Stimulated activated memory B cell treated with anti-CD40 and anti-IgM and Interleukin-4, amounts not matched to agents 10 μg/mL and 1 μg/mL and 100 μg/mL, for 72 hours (primary cell): ENCODE measurements around the gene P2RX1.

Experiments
- ATAC-seq: fragments of 150-1000 bp; cut with Tn5 transposase; 2 replicates; pipeline ENCODE4 v1.10.0; 2021
- H3K27ac Mint-ChIP-seq: one replicate; pipeline ENCODE4 v1.8.0; 2022; ENCODE audit warnings: mild to moderate bottlenecking, mixed read lengths
- H3K27me3 Mint-ChIP-seq: one replicate; pipeline ENCODE4 v1.8.0; 2022; ENCODE audit warnings: mixed read lengths
- H3K36me3 Mint-ChIP-seq: one replicate; pipeline ENCODE4 v1.8.0; 2022; ENCODE audit warnings: mixed read lengths
- H3K4me1 Mint-ChIP-seq: one replicate; pipeline ENCODE4 v1.8.0; 2022; ENCODE audit warnings: mixed read lengths
- H3K4me3 Mint-ChIP-seq: one replicate; pipeline ENCODE4 v1.8.0; 2022; ENCODE audit warnings: mild to moderate bottlenecking, moderate library complexity, mixed read lengths
- H3K9me3 Mint-ChIP-seq: one replicate; pipeline ENCODE4 v1.8.0; 2022; ENCODE audit warnings: mixed read lengths

Gene P2RX1

GRCh38 chr17:3907483-3908216 is 8.6 kb downstream of the P2RX1 start:
- no peak for ATAC-seq
- no peak overlapping the region for H3K4me3 Mint-ChIP-seq

GRCh38 chr17:3906881-3907280 is 9.4 kb downstream of the P2RX1 start:
- Mint-ChIP-seq H3K4me1 (peaks cover 49% of the 10 kb centered on the region), H3K27me3 (no peaks in the 10 kb centered on the region), H3K27ac (peak overlapping the region; percentile 42), H3K36me3 (no peaks in the 10 kb centered on the region), H3K9me3 (no peaks in the 10 kb centered on the region), H3K4me3 (no peak overlapping the region)
- ATAC-seq: no peak

More at GRCh38 chr17:3907483-3908216, 8.6 kb downstream of the P2RX1 start:
- no peaks in the 10 kb centered on the region for H3K9me3 Mint-ChIP-seq
- no peaks in the 10 kb centered on the region for H3K36me3 Mint-ChIP-seq
- peak overlapping the region; percentile 42 for H3K27ac Mint-ChIP-seq
- H3K27me3 Mint-ChIP-seq: no peaks in the 10 kb centered on the region
- peaks cover 57% of the 10 kb centered on the region for H3K4me1 Mint-ChIP-seq

DNA sequence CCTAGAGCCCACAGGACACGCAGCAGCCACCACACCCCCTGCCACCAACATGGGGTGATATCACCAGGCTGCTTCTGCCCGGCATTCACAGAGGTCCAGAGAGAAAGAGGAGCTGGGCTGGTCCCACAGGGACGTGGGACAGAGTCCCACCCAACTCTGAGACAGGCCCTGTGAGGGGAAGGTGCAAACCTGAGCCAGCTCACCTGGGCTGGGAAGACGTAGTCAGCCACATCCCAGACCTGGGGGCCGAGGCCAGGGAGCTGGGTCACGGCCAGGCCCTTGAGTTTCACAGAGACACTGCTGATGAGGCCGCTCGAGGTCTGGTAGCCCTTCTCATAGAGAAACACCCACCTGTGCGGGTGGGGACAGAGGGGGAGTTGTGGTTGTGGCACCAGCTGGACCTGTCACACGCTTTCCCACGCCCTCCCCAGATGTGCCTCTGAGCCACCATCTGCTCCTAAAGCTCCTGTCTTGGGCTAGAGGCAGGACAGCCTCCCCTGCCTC is 11.2 kb downstream of the P2RX1 start:
- Mint-ChIP-seq H3K36me3 (no peaks in the 10 kb centered on the region), H3K4me1 (peaks cover 31% of the 10 kb centered on the region), H3K27ac (peak overlapping the region; percentile 65), H3K4me3 (no peak overlapping the region), H3K9me3 (no peaks in the 10 kb centered on the region), H3K27me3 (peaks cover 9% of the 10 kb centered on the region)
- peak; percentile 61 for ATAC-seq

GRCh38 chr17:3904501-3904900 is 11.8 kb downstream of the P2RX1 start:
- peaks cover 29% of the 10 kb centered on the region for H3K4me1 Mint-ChIP-seq
- H3K27me3 Mint-ChIP-seq: peaks cover 9% of the 10 kb centered on the region
- H3K4me3 Mint-ChIP-seq: peak overlapping the region; percentile 39
- peak; percentile 70 for ATAC-seq
- H3K36me3 Mint-ChIP-seq: no peaks in the 10 kb centered on the region
- H3K27ac Mint-ChIP-seq: peak overlapping the region; percentile 65
- no peaks in the 10 kb centered on the region for H3K9me3 Mint-ChIP-seq

- peaks cover 9% of the 10 kb centered on the region for H3K27me3 Mint-ChIP-seq
- H3K36me3 Mint-ChIP-seq: no peaks in the 10 kb centered on the region
- H3K9me3 Mint-ChIP-seq: no peaks in the 10 kb centered on the region
- peak overlapping the region; percentile 65 for H3K27ac Mint-ChIP-seq
- H3K4me1 Mint-ChIP-seq: peaks cover 24% of the 10 kb centered on the region
- H3K4me3 Mint-ChIP-seq: no peak overlapping the region
- no peak for ATAC-seq
Measured at GRCh38 chr17:3903881-3904290, 12.4 kb downstream of the P2RX1 start.

GRCh38 chr17:3903051-3903825 is 13.0 kb downstream of the P2RX1 start:
- peak overlapping the region; percentile 65 for H3K27ac Mint-ChIP-seq
- peaks cover 9% of the 10 kb centered on the region for H3K27me3 Mint-ChIP-seq
- H3K36me3 Mint-ChIP-seq: no peaks in the 10 kb centered on the region
- peaks cover 24% of the 10 kb centered on the region for H3K4me1 Mint-ChIP-seq
- no peak for ATAC-seq
- no peak overlapping the region for H3K4me3 Mint-ChIP-seq
- H3K9me3 Mint-ChIP-seq: no peaks in the 10 kb centered on the region

- Mint-ChIP-seq H3K4me1 (peaks cover 18% of the 10 kb centered on the region), H3K9me3 (no peaks in the 10 kb centered on the region), H3K4me3 (no peak overlapping the region), H3K27me3 (peaks cover 9% of the 10 kb centered on the region), H3K27ac (no peak overlapping the region), H3K36me3 (no peaks in the 10 kb centered on the region)
- ATAC-seq: no peak
Measured at GRCh38 chr17:3900646-3901045, 15.6 kb downstream of the P2RX1 start.

DNA sequence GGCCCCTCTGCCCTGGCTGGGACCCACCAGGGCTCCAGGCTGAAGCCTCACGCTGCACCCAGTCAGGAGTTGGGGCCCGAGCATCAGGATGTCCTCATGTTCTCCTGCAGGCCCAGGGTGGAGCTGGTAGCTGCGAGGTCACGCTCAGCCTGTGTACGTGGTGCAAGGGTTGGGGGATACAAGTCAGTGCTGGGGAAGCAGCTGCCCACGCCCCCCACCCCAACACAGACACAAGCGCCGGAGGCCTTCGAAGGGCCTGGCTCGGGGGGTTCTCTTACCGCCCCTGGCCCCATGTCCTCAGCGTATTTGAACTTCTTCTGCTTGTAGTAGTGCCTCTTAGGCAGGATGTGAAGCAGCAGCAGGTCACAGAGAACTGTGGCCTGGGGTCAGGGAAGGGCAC is 18.5 kb downstream of the P2RX1 start:
- Mint-ChIP-seq H3K36me3 (no peaks in the 10 kb centered on the region), H3K4me1 (peaks cover 17% of the 10 kb centered on the region), H3K27me3 (peaks cover 9% of the 10 kb centered on the region), H3K4me3 (no peak overlapping the region), H3K27ac (no peak overlapping the region), H3K9me3 (no peaks in the 10 kb centered on the region)
- no peak for ATAC-seq

GRCh38 chr17:3896968-3897235 is 19.4 kb downstream of the P2RX1 start:
- Mint-ChIP-seq H3K4me1 (peaks cover 20% of the 10 kb centered on the region), H3K9me3 (no peaks in the 10 kb centered on the region)
- no peak for ATAC-seq

DNA sequence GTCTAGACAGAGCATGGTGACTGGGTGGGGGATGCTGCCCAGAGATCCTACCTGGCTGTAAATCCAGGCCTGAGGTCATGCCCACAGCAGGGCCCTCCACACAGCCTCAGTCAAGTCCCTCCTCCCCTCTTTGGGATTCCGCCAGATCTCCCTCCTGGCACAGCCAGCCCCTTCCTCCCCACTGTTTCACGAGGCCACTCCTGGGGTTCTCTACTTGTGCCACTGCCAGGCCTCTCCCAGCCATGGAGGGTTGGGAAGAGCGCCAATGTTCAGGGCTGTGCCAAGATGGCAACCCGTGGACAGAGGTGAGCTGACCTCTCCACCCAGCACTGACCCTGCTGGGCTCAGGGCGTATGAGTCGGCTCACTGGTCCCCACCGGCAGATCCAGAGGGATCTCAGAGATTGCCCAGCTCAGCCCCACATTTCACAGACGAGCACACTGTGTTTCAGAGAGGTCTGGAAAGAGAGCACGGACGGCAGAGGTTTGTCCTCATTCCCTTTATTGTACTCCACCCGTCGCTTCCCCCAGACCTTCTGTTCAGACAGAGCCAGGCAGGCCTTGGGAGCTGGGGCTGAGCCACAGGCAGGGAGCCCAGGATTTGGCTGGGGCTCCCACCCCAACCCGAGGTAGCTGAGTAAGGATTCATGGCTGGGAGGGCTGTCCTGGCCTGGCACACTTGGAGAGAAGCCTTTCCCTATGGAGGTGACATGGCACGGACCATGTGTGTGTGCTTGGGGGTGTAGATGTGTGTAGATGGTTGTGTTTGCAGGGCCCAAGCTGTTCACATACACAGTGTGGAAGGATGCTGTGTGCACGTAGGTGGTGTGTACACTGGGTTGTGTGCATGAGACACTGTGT is 19.9 kb downstream of the P2RX1 start:
- ATAC-seq: no peak
- no peaks in the 10 kb centered on the region for H3K9me3 Mint-ChIP-seq
- peaks cover 9% of the 10 kb centered on the region for H3K27me3 Mint-ChIP-seq
- H3K4me1 Mint-ChIP-seq: peaks cover 25% of the 10 kb centered on the region
- H3K27ac Mint-ChIP-seq: no peak overlapping the region
- no peak overlapping the region for H3K4me3 Mint-ChIP-seq
- no peaks in the 10 kb centered on the region for H3K36me3 Mint-ChIP-seq

More at GRCh38 chr17:3896968-3897235, 19.4 kb downstream of the P2RX1 start:
- Mint-ChIP-seq H3K4me3 (no peak overlapping the region), H3K27me3 (peaks cover 9% of the 10 kb centered on the region), H3K36me3 (no peaks in the 10 kb centered on the region), H3K27ac (no peak overlapping the region)

GRCh38 chr17:3895354-3895753 is 20.9 kb downstream of the P2RX1 start:
- H3K36me3 Mint-ChIP-seq: no peaks in the 10 kb centered on the region
- H3K9me3 Mint-ChIP-seq: no peaks in the 10 kb centered on the region
- no peak overlapping the region for H3K4me3 Mint-ChIP-seq
- H3K4me1 Mint-ChIP-seq: peaks cover 35% of the 10 kb centered on the region
- H3K27me3 Mint-ChIP-seq: peaks cover 1% of the 10 kb centered on the region
- ATAC-seq: no peak
- no peak overlapping the region for H3K27ac Mint-ChIP-seq

- Mint-ChIP-seq H3K27ac (no peak overlapping the region), H3K4me1 (peaks cover 39% of the 10 kb centered on the region), H3K9me3 (no peaks in the 10 kb centered on the region)
Measured at GRCh38 chr17:3894911-3895343, 21.3 kb downstream of the P2RX1 start.

DNA sequence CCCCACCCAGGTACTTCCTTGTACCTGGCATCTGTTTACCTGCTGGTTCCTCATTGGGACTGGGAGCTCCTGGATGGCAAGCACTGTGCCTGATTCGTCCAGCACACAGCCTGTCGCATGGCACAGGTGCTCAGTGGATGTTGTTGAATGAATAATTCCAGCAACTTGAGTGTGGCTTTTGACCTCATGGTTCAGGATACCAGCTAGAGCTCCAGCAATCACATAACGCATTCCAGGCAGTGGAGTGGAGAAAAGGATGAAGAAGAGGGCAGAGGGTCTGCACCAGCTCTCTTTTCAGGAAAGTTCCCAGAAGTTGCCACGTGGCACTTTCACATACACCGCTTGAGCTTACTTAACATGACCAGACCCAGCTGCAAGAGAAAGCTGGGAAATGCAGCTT is 22.1 kb downstream of the P2RX1 start:
- peaks cover 40% of the 10 kb centered on the region for H3K4me1 Mint-ChIP-seq
- H3K27me3 Mint-ChIP-seq: no peaks in the 10 kb centered on the region
- peak overlapping the region; percentile 70 for H3K4me3 Mint-ChIP-seq
- peak overlapping the region; percentile 84 for H3K27ac Mint-ChIP-seq
- no peaks in the 10 kb centered on the region for H3K9me3 Mint-ChIP-seq
- no peak for ATAC-seq
- no peaks in the 10 kb centered on the region for H3K36me3 Mint-ChIP-seq

More at GRCh38 chr17:3894911-3895343, 21.3 kb downstream of the P2RX1 start:
- no peak overlapping the region for H3K4me3 Mint-ChIP-seq
- no peaks in the 10 kb centered on the region for H3K27me3 Mint-ChIP-seq
- H3K36me3 Mint-ChIP-seq: no peaks in the 10 kb centered on the region
- no peak for ATAC-seq

DNA sequence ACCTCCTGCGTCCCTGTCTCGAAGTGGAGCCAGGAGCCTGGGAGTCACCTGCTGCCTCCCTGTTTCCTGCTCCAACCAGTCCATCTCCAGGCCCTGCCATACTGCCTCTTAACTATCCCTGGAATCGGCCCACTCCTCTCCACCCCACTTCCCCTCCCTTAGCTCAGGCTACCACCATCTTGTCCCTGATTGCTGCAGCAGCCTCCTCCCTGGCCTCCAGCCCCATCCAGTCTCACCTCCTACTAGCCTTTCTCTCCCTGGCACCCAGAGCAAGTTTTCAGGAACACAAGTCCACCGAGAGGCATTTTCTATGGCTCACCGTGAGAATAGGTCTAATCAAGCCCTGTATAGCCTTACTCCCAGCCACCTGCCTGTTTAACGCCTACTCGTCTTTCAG is 22.5 kb downstream of the P2RX1 start:
- Mint-ChIP-seq H3K27ac (peak overlapping the region; percentile 84), H3K27me3 (no peaks in the 10 kb centered on the region), H3K36me3 (no peaks in the 10 kb centered on the region), H3K9me3 (no peaks in the 10 kb centered on the region), H3K4me3 (peak overlapping the region; percentile 70), H3K4me1 (peaks cover 40% of the 10 kb centered on the region)
- no peak for ATAC-seq
